Measurements from ENCODE around the gene FNBP1L.

FNBP1L gene

GRCh38 chr1:93593854-93594602 lies 146.1 kb downstream of the FNBP1L start:
- peak; percentile 53 for DNase-seq (ENCODE audit: low read depth)
- no peak for TF ChIP-seq CTCF (IDR thresholded peaks at IDR 0.05; ENCODE audit: insufficient read depth, low read depth, low read length, missing control alignments)
- no peak overlapping the region for H3K4me3 ChIP-seq (ENCODE audit: low read length)

GRCh38 chr1:93594603-93594880 lies 146.6 kb downstream of the FNBP1L start:
- TF ChIP-seq CTCF (IDR thresholded peaks at IDR 0.05; ENCODE audit: insufficient read depth, low read depth, low read length, missing control alignments) = no peak
- no peak for DNase-seq (ENCODE audit: low read depth)
- no peak overlapping the region for H3K4me3 ChIP-seq (ENCODE audit: low read length)

GRCh38 chr1:93595266-93595665 lies 147.3 kb downstream of the FNBP1L start:
- DNase-seq (ENCODE audit: low read depth) = peak; percentile 39
- no peak for TF ChIP-seq CTCF (IDR thresholded peaks at IDR 0.05; ENCODE audit: insufficient read depth, low read depth, low read length, missing control alignments)
- H3K4me3 ChIP-seq (ENCODE audit: low read length) = no peak overlapping the region

GRCh38 chr1:93595743-93596142 lies 147.8 kb downstream of the FNBP1L start:
- no peak overlapping the region for H3K4me3 ChIP-seq (ENCODE audit: low read length)

GRCh38 chr1:93596329-93597089 lies 148.6 kb downstream of the FNBP1L start:
- no peak for DNase-seq (ENCODE audit: low read depth)
- TF ChIP-seq CTCF (IDR thresholded peaks at IDR 0.05; ENCODE audit: insufficient read depth, low read depth, low read length, missing control alignments) = no peak
- H3K4me3 ChIP-seq (ENCODE audit: low read length) = no peak overlapping the region

More at GRCh38 chr1:93595743-93596142, 147.8 kb downstream of the FNBP1L start:
- no peak for DNase-seq (ENCODE audit: low read depth)
- no peak for TF ChIP-seq CTCF (IDR thresholded peaks at IDR 0.05; ENCODE audit: insufficient read depth, low read depth, low read length, missing control alignments)

- H3K4me3 ChIP-seq (ENCODE audit: low read length) = no peak overlapping the region
- DNase-seq (ENCODE audit: low read depth) = peak; percentile 89
- no peak for TF ChIP-seq CTCF (IDR thresholded peaks at IDR 0.05; ENCODE audit: insufficient read depth, low read depth, low read length, missing control alignments)
These were observed 149.8 kb downstream of the FNBP1L start for GRCh38 chr1:93597709-93598108.
